OCI-M2 (cell line): ENCODE results near the gene KTN1.

Experiments used
- DNase-seq: peaks from one replicate; lab custom pipeline; 2025; ENCODE audit not compliant: unreplicated experiment; lab: John Stamatoyannopoulos, UW

The KTN1 gene

GRCh38 chr14:55574988-55575387 is 5.0 kb upstream of the KTN1 start:
- DNase-seq, result no peak

GRCh38 chr14:55577229-55577628 is 2.8 kb upstream of the KTN1 start:
- no peak for DNase-seq

GRCh38 chr14:55578511-55578910 is 1.5 kb upstream of the KTN1 start:
- no peak for DNase-seq

GRCh38 chr14:55580470-55581341 is 699 bp downstream of the KTN1 start:
- no peak for DNase-seq

GRCh38 chr14:55581342-55581771 is 1.4 kb downstream of the KTN1 start:
- DNase-seq, result no peak

- DNase-seq, result no peak
These were observed 2.7 kb downstream of the KTN1 start for GRCh38 chr14:55582746-55583145.

- DNase-seq, result no peak
These were observed 4.0 kb downstream of the KTN1 start for GRCh38 chr14:55583942-55584468.

GRCh38 chr14:55585854-55586253 is 5.8 kb downstream of the KTN1 start:
- no peak for DNase-seq

- no peak for DNase-seq
These were observed 6.4 kb downstream of the KTN1 start for GRCh38 chr14:55586411-55586810.

- no peak for DNase-seq
These were observed 7.8 kb downstream of the KTN1 start for GRCh38 chr14:55587847-55588246.

GRCh38 chr14:55588259-55588699 is 8.3 kb downstream of the KTN1 start:
- no peak for DNase-seq

GRCh38 chr14:55589171-55589570 is 9.2 kb downstream of the KTN1 start:
- DNase-seq, result no peak

- no peak for DNase-seq
These were observed 12.4 kb downstream of the KTN1 start for GRCh38 chr14:55592436-55592835.

- DNase-seq, result no peak
These were observed 13.7 kb downstream of the KTN1 start for GRCh38 chr14:55593698-55594097.

GRCh38 chr14:55599250-55599879 is 19.4 kb downstream of the KTN1 start:
- no peak for DNase-seq

- DNase-seq, result no peak
These were observed 21.0 kb downstream of the KTN1 start for GRCh38 chr14:55600784-55601561.

GRCh38 chr14:55603401-55603953 is 23.5 kb downstream of the KTN1 start:
- no peak for DNase-seq

GRCh38 chr14:55604488-55604887 is 24.5 kb downstream of the KTN1 start:
- DNase-seq, result no peak

GRCh38 chr14:55604900-55605418 is 25.0 kb downstream of the KTN1 start:
- DNase-seq, result no peak

GRCh38 chr14:55605793-55606192 is 25.8 kb downstream of the KTN1 start:
- DNase-seq, result no peak

GRCh38 chr14:55607386-55607785 is 27.4 kb downstream of the KTN1 start:
- DNase-seq, result no peak
